Measurements from ENCODE around the gene LSP1. TPM values are rescaled to one million over a fixed set of nuclear protein-coding genes. Genes with fewer than 3 reads are reported as not detected.

LSP1 gene
- total and polyA plus RNA-seq, 2 of the 13 experiments (the other 11 are each of a cell fraction or from before 2014, with no cell fraction given) = 0.59 to 1.00 TPM

- H3K4me2 ChIP-seq (ENCODE audit: low read depth, low read length) = no peak overlapping the region
- no peaks in the 10 kb centered on the region for H3K36me3 ChIP-seq (replicated peaks in 1 of 2; ENCODE audit: control insufficient read depth in 1 of 2, insufficient read depth in 2 of 2, low read length in 2 of 2)
- H2AFZ ChIP-seq (ENCODE audit: low read length) = no peak overlapping the region
- no peaks in the 10 kb centered on the region for H3K79me2 ChIP-seq (ENCODE audit: insufficient read depth, low read length)
- no peak for FAIRE-seq
- ATAC-seq = no peak
- TF ChIP-seq ZNF407 (CRISPR knock-in tag; IDR thresholded peaks at IDR 0.05; ENCODE audit: not compliant biosample characterization) (no peak), MXD4 (CRISPR knock-in tag; IDR thresholded peaks at IDR 0.05) (no peak), KAT8 (CRISPR knock-in tag; IDR thresholded peaks at IDR 0.05) (no peak), RNF2 (conservative IDR thresholded peaks at IDR 0.05; ENCODE audit: low read depth) (no peak), ZNF788 (CRISPR knock-in tag; IDR thresholded peaks at IDR 0.05; ENCODE audit: borderline replicate concordance) (0 out of 2 replicates have a peak, but pooled peaks have one; percentile 19), POLR2G (IDR thresholded peaks at IDR 0.05; ENCODE audit: low read depth, low read length) (no peak), FLYWCH1 (CRISPR knock-in tag; IDR thresholded peaks at IDR 0.05) (no peak)
- intact Hi-C loops (cut with micrococcal nuclease; ENCODE audit: unreplicated experiment) (no loop called here), in situ Hi-C loops (cut with HindIII; ENCODE audit: extremely low pct_ligation_motif_present, low pct_unique_long_range_greater_than_20kb) (no loop called here)
- CTCF ChIA-PET (ENCODE audit: low intra/inter-chr PET ratio, low total read pairs) = no interaction called here
- no TSS peak for BruUV-seq (replicated peaks)
- no peak overlapping the region for H3K9ac ChIP-seq (ENCODE audit: insufficient read depth, low read depth, low read length)
- H3K27ac ChIP-seq (ENCODE audit: extremely low read length, insufficient read depth, low read length) = no peak overlapping the region
- no peak overlapping the region for H3K4me3 ChIP-seq (replicated peaks in 1 of 3; ENCODE audit: insufficient read depth in 1 of 3, low read depth in 2 of 3, low read length in 3 of 3)
- H3K9me3 ChIP-seq (ENCODE audit: low read length) = no peaks in the 10 kb centered on the region
- POLR2A ChIA-PET = no interaction called here
- no peaks in the 10 kb centered on the region for H4K20me1 ChIP-seq (ENCODE audit: insufficient read depth, low read length)
- DNase-seq (ENCODE audit: low spot score) = no peak
- peaks cover 15 to 57% of the 10 kb centered on the region in 2 experiments for H3K27me3 ChIP-seq (ENCODE audit: control insufficient read depth in 1 of 2, insufficient read depth in 2 of 2, low read length in 2 of 2)
- no peaks in the 10 kb centered on the region for H3K4me1 ChIP-seq (ENCODE audit: insufficient read depth, low read length)
- WGBS (ENCODE audit: low lambda C conversion rate) = 0% methylated on average over 1 of the region's 14 CpGs
Observed at GRCh38 chr11:1862588-1863351, 9.9 kb downstream of the LSP1 start.

All from HepG2 (cell line).